Adrenal gland (tissue), 12 donors: ENCODE measurements around the gene IGF2BP2. TPM values are rescaled to one million over a fixed set of nuclear protein-coding genes. Genes with fewer than 3 reads are reported as not detected.

Experiments
- DNase-seq, 7 donors: peaks; one replicate each; pipeline ENCODE4 v3.0.0-alpha.2; 2019 to 2020
- H3K27ac ChIP-seq, 5 donors: fragments of 200-600 bp; sonication (generic) in 4 of 5; 1 replicate in 3 of 5; 2 replicates in 2 of 5; pipeline versions ENCODE4 v1.5.1 to v1.8.0; 2016 to 2020; ENCODE audit warnings: mild to moderate bottlenecking in 1 of 5
- H3K27me3 ChIP-seq: fragments of 200-600 bp; 2 replicates; pipeline ENCODE4 v1.8.0; 2021
- H3K36me3 ChIP-seq, 2 donors: fragments of 200-600 bp; replicated peaks in 1 of 2; 1 replicate in 1 of 2; 2 replicates in 1 of 2; pipeline versions ENCODE4 v1.5.1 to v1.8.0; 2018 to 2022
- H3K4me1 ChIP-seq, 2 donors: fragments of 200-600 bp; replicated peaks in 1 of 2; 1 replicate in 1 of 2; 2 replicates in 1 of 2; pipeline versions ENCODE4 v1.5.1 to v1.8.0; 2018 to 2021
- H3K4me3 ChIP-seq, 4 donors: fragments of 200-600 bp; sonication (generic) in 3 of 4; one replicate each; pipeline ENCODE4 v1.5.1; 2016 to 2018
- H3K9me3 ChIP-seq, 3 donors: fragments of 200-600 bp; sonication (generic) in 1 of 3; replicated peaks in 1 of 3; 1 replicate in 2 of 3; 2 replicates in 1 of 3; pipeline versions ENCODE4 v1.5.1 to v1.8.0; 2016 to 2021
- CTCF ChIP-seq, 6 experiments: fragments of 450-650 bp in 4 of 6; fragments of 200-600 bp in 2 of 6; sonication (generic) in 1 of 6; IDR thresholded peaks; 1 replicate in 5 of 6; 2 replicates in 1 of 6; pipeline versions ENCODE4 v1.5.1 to v1.8.0; 2016 to 2021; ENCODE audit warnings: antibody characterized with exemption in 6 of 6, mild to moderate bottlenecking in 2 of 6, moderate library complexity in 1 of 6
- POLR2A ChIP-seq, 2 donors: fragments of 450-650 bp; IDR thresholded peaks; one replicate each; pipeline ENCODE4 v1.6.1; 2017; ENCODE audit warnings: antibody characterized with exemption in 2 of 2, mild to moderate bottlenecking in 2 of 2, moderate library complexity in 1 of 2
- WGBS, 4 donors: extraction: QIAGEN DNeasy Blood & Tissue Kit in 2 of 4; methylation state at CpG; one replicate each; pipeline versions ENCODE4 v1.1.5 to v1.1.7; 2013 to 2017; 5-methylcytosine and 5-hydroxymethylcytosine counted together
- intact Hi-C, 2 donors: fragments of 100-400 bp; cut with DNase I; formaldehyde crosslinking; loops; one replicate each; pipeline versions ENCODE4 v1.14.1 to v1.15.0; 2022 to 2023
- polyA plus RNA-seq, 3 donors: library from polyadenylated mRNA; stranded (reverse); fragments of 200-250 nt in 2 of 3; fragments of 350-450 nt in 1 of 3; fragmentation: Illumina TruSeq in 1 of 3; extraction: RNeasy Lipid Tissue Mini Kit (QIAGEN cat#74804) in 1 of 3; gene quantifications; one replicate each; pipeline ENCODE4 v1.2.3, GENCODE V29; 2013 to 2014
- total RNA-seq, 9 donors: library from RNA; depleted of rRNA in 4 of 9; stranded (reverse); fragments of >200 nt in 4 of 9; fragments of 120-200 nt in 1 of 9; fragmentation: NEBNext Ultra II Directional in 1 of 9; extraction: Animal tissue kit (Norgen Biotek cat#: 25700) in 1 of 9; gene quantifications; one replicate each; pipeline versions ENCODE4 v1.1.0 to v1.2.4, GENCODE V29; 2013 to 2023
- donor health status: healthy with polysubstance abuse.
- donor health status: Bipolar disorder and iron deficiency.
- donor health status: DM: yes; HTN: yes; CAD: no.
- donor health status: DM: no; HTN: no; CAD: no.
- donor health status: DM: no; HTN: no; CAD: no.
- donor health status: DM: yes; HTN: yes; CAD: no.

Gene IGF2BP2
- total and polyA plus RNA-seq, 12 donors = 7.0 to 75.9 (median 17.9) TPM

- 83 to 95% (median 90%) methylated on average over 4 of the region's 4 CpGs for WGBS, 4 donors
- Histone ChIP-seq H3K4me3 (no peak overlapping the region), H3K9me3 (no peaks in the 10 kb centered on the region), H3K4me1 (no peaks in the 10 kb centered on the region), H3K27me3 (no peaks in the 10 kb centered on the region), H3K36me3 (no peaks in the 10 kb centered on the region), H3K27ac (no peak overlapping the region)
- TF ChIP-seq POLR2A (IDR thresholded peaks at IDR 0.05) (no peak), CTCF (IDR thresholded peaks at IDR 0.05) (no peak)
- intact Hi-C loops = no loop called here
- DNase-seq = no peak
These were observed 38.1 kb upstream of the IGF2BP2 start for GRCh38 chr3:185862920-185863319.

DNA sequence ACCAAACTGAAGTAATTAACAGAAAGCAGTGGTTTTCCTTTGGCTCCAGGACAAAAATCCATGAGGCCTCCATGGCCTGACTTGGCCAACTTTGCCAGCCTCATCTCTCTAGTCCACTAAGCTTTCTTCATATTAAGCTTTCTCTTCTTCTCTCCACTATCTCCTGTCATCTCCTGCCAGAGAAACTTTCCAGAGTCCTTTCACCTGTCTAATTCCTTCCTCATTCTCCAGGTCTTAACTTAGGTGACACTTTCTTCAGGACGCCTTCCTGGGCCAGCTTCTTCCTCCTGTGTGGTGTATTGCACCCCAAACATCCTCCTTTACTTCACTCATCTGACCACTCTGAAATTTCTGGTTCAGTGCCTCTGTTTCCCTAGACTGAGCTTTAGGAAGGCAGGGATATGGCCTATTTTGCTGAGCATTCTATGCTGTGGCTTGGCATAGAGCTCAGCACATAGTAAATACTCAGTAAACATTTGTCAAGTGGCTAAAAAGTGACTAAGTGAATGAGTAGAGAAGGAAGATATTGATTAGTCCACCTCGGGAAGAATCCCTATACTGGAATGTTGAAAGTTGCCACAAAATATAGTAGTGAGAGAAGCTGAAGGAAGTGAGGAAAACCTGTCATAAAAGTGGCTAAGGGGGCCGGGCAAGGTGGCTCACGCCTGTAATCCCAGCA is 34.6 kb upstream of the IGF2BP2 start:
- TF ChIP-seq CTCF (IDR thresholded peaks at IDR 0.05) = no peak
- TF ChIP-seq POLR2A (IDR thresholded peaks at IDR 0.05) = no peak
- H3K27me3 ChIP-seq = no peaks in the 10 kb centered on the region
- DNase-seq = no peak
- 88 to 92% (median 89%) methylated on average over 4 of the region's 4 CpGs for whole genome bisulfite sequencing, 4 donors
- no peak overlapping the region for H3K4me3 ChIP-seq
- no peaks in the 10 kb centered on the region for H3K9me3 ChIP-seq
- H3K4me1 ChIP-seq = no peaks in the 10 kb centered on the region
- H3K27ac ChIP-seq = no peak overlapping the region
- H3K36me3 ChIP-seq = no peaks in the 10 kb centered on the region
- intact Hi-C loops = no loop called here

- DNase-seq = peak in 4 of 7 donors; percentile 16 to 31 (median 19)
- WGBS, 4 donors = 88 to 89% (median 88%) methylated on average over 7 to 8 of the region's 8 CpGs
- Histone ChIP-seq H3K27me3 (no peaks in the 10 kb centered on the region), H3K9me3 (no peaks in the 10 kb centered on the region), H3K4me1 (no peaks in the 10 kb centered on the region), H3K4me3 (no peak overlapping the region), H3K27ac (no peak overlapping the region), H3K36me3 (no peaks in the 10 kb centered on the region)
- intact Hi-C loops = no loop called here
- no peak for TF ChIP-seq POLR2A (IDR thresholded peaks at IDR 0.05)
- no peak for TF ChIP-seq CTCF (IDR thresholded peaks at IDR 0.05)
These were observed 33.8 kb upstream of the IGF2BP2 start for GRCh38 chr3:185858502-185859225.

- WGBS, 4 donors = 83 to 97% (median 92%) methylated on average over 3 of the region's 3 CpGs
- no peaks in the 10 kb centered on the region for H3K4me1 ChIP-seq
- intact Hi-C loops = no loop called here
- no peaks in the 10 kb centered on the region for H3K36me3 ChIP-seq
- no peaks in the 10 kb centered on the region for H3K27me3 ChIP-seq
- DNase-seq = no peak
- H3K9me3 ChIP-seq = no peaks in the 10 kb centered on the region
- H3K27ac ChIP-seq = no peak overlapping the region
- TF ChIP-seq POLR2A (IDR thresholded peaks at IDR 0.05) (no peak), CTCF (IDR thresholded peaks at IDR 0.05) (no peak)
- H3K4me3 ChIP-seq = no peak overlapping the region
These were observed 32.4 kb upstream of the IGF2BP2 start for GRCh38 chr3:185857208-185857607.
